22Rv1 (cell line): ENCODE data around the gene AARS1.

Source experiments
- ZFX ChIP-seq: fragments of 450-650 bp; IDR thresholded peaks from 2 replicates; pipeline ENCODE4 v1.6.1; 2017; ENCODE audit warnings: antibody characterized with exemption, borderline replicate concordance
- TF ChIP-seq, protein P1 (sequence below): fragments of 450-650 bp; IDR thresholded peaks from 2 replicates; pipeline ENCODE4 v1.5.1; 2017; ENCODE audit warnings: mild to moderate bottlenecking

DNA sequence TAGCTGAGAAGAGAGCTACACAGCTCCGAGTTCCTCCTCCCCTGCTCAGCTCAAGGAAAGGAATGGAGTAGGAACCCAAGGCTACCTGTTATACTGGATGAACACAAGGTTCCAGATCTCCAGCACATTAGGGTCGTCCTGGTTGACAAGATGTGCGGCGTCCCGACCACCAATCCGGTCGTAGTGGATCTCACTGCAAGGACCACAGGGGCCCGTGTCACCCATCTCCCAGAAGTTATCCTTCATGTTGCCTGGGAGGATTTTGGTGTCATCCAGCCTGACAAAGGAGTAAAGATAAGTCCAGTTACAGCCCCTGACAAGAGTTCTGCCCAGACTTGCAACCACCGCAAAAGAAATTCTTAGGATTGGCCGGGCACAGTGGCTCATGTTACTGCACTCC lies 17.6 kb downstream of the AARS1 start:
- TF ChIP-seq, protein P1, sequence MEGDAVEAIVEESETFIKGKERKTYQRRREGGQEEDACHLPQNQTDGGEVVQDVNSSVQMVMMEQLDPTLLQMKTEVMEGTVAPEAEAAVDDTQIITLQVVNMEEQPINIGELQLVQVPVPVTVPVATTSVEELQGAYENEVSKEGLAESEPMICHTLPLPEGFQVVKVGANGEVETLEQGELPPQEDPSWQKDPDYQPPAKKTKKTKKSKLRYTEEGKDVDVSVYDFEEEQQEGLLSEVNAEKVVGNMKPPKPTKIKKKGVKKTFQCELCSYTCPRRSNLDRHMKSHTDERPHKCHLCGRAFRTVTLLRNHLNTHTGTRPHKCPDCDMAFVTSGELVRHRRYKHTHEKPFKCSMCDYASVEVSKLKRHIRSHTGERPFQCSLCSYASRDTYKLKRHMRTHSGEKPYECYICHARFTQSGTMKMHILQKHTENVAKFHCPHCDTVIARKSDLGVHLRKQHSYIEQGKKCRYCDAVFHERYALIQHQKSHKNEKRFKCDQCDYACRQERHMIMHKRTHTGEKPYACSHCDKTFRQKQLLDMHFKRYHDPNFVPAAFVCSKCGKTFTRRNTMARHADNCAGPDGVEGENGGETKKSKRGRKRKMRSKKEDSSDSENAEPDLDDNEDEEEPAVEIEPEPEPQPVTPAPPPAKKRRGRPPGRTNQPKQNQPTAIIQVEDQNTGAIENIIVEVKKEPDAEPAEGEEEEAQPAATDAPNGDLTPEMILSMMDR: no peak
- no peak for TF ChIP-seq ZFX
